Muscle layer of colon (tissue), 2 donors: ENCODE results near the gene ARG1.

Source experiments
- H3K27ac ChIP-seq: one replicate; pipeline ENCODE4 v1.7.0; 2013; ENCODE audit warnings: low read depth, mild to moderate bottlenecking, low read length, moderate library complexity
- H3K27me3 ChIP-seq, 2 donors: one replicate each; pipeline ENCODE4 v1.7.0; 2013; ENCODE audit warnings: low read length in 2 of 2, mild to moderate bottlenecking in 2 of 2; ENCODE audit not compliant: insufficient read depth in 2 of 2, control insufficient read depth in 1 of 2
- H3K36me3 ChIP-seq: one replicate; pipeline ENCODE4 v1.7.0; 2013; ENCODE audit warnings: mild to moderate bottlenecking, low read length; ENCODE audit not compliant: insufficient read depth
- H3K4me1 ChIP-seq: one replicate; pipeline ENCODE4 v1.7.0; 2013; ENCODE audit warnings: mild to moderate bottlenecking, low read length; ENCODE audit not compliant: insufficient read depth
- H3K4me3 ChIP-seq, 2 donors: one replicate each; pipeline ENCODE4 v1.7.0; 2013; ENCODE audit warnings: low read length in 2 of 2, low read depth in 1 of 2, mild to moderate bottlenecking in 1 of 2, moderate library complexity in 1 of 2
- H3K9ac ChIP-seq: one replicate; pipeline ENCODE4 v1.7.0; 2013; ENCODE audit warnings: low read length
- H3K9me3 ChIP-seq: one replicate; pipeline ENCODE4 v1.7.0; 2013; ENCODE audit warnings: mild to moderate bottlenecking, low read length
- donor health status: abdominal sarcoma.
- donor health status: Adenocarcinoma of cecum.

ARG1 gene

GRCh38 chr6:131587909-131588308, 14.9 kb downstream of the ARG1 start:
- H3K9ac ChIP-seq: no peak overlapping the region
- no peaks in the 10 kb centered on the region for H3K4me1 ChIP-seq
- no peak overlapping the region for H3K27ac ChIP-seq
- H3K27me3 ChIP-seq: no peaks in the 10 kb centered on the region
- H3K9me3 ChIP-seq: no peaks in the 10 kb centered on the region
- H3K4me3 ChIP-seq: no peak overlapping the region
- peaks cover 42% of the 10 kb centered on the region for H3K36me3 ChIP-seq

GRCh38 chr6:131588643-131589042, 15.6 kb downstream of the ARG1 start:
- Histone ChIP-seq H3K27me3 (no peaks in the 10 kb centered on the region), H3K9me3 (no peaks in the 10 kb centered on the region), H3K36me3 (peaks cover 45% of the 10 kb centered on the region)

GRCh38 chr6:131592935-131593334, 19.9 kb downstream of the ARG1 start:
- Histone ChIP-seq H3K4me3 (no peak overlapping the region), H3K36me3 (peaks cover 58% of the 10 kb centered on the region), H3K9ac (no peak overlapping the region), H3K27me3 (no peaks in the 10 kb centered on the region), H3K9me3 (no peaks in the 10 kb centered on the region), H3K27ac (no peak overlapping the region), H3K4me1 (no peaks in the 10 kb centered on the region)

More at GRCh38 chr6:131588643-131589042, 15.6 kb downstream of the ARG1 start:
- H3K27ac ChIP-seq: no peak overlapping the region
- H3K9ac ChIP-seq: no peak overlapping the region
- no peak overlapping the region for H3K4me3 ChIP-seq
- no peaks in the 10 kb centered on the region for H3K4me1 ChIP-seq

DNA sequence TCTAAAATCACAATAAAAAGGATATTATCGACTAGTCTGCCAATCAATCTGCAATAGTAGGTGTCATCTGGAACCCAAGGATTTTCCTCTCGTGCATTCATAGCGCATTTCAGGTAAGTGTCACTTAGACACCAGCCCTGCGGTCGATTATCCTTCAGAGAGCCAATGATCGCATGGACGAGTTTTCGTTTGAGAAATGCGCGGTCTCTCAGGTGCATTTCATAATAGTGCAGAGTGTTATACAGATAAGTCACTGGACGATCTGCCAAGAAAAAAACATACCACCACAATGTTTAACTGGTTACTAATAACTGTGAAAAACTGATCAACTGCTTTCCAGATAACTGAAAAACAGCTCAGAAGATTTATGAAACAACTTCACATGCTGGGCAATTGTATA, 21.0 kb downstream of the ARG1 start:
- no peak overlapping the region for H3K4me3 ChIP-seq
- no peak overlapping the region for H3K9ac ChIP-seq
- no peaks in the 10 kb centered on the region for H3K4me1 ChIP-seq
- no peak overlapping the region for H3K27ac ChIP-seq
- no peaks in the 10 kb centered on the region for H3K27me3 ChIP-seq
- peaks cover 64% of the 10 kb centered on the region for H3K36me3 ChIP-seq
- no peaks in the 10 kb centered on the region for H3K9me3 ChIP-seq

GRCh38 chr6:131597446-131597845, 24.4 kb downstream of the ARG1 start:
- H3K36me3 ChIP-seq: peaks cover 72% of the 10 kb centered on the region
- H3K9me3 ChIP-seq: no peaks in the 10 kb centered on the region
- H3K27me3 ChIP-seq: no peaks in the 10 kb centered on the region
- no peaks in the 10 kb centered on the region for H3K4me1 ChIP-seq
- no peak overlapping the region for H3K27ac ChIP-seq
- H3K4me3 ChIP-seq: no peak overlapping the region
- H3K9ac ChIP-seq: no peak overlapping the region

- H3K36me3 ChIP-seq: peaks cover 76% of the 10 kb centered on the region
- H3K4me1 ChIP-seq: no peaks in the 10 kb centered on the region
- H3K9ac ChIP-seq: no peak overlapping the region
- no peaks in the 10 kb centered on the region for H3K27me3 ChIP-seq
- H3K4me3 ChIP-seq: no peak overlapping the region
- H3K27ac ChIP-seq: no peak overlapping the region
- no peaks in the 10 kb centered on the region for H3K9me3 ChIP-seq
These were observed 27.7 kb downstream of the ARG1 start for GRCh38 chr6:131600716-131601115.

GRCh38 chr6:131602781-131603312, 29.8 kb downstream of the ARG1 start:
- H3K9me3 ChIP-seq: no peaks in the 10 kb centered on the region
- no peak overlapping the region for H3K4me3 ChIP-seq
- H3K36me3 ChIP-seq: peaks cover 66% of the 10 kb centered on the region
- H3K9ac ChIP-seq: no peak overlapping the region
- H3K4me1 ChIP-seq: no peaks in the 10 kb centered on the region
- H3K27me3 ChIP-seq: no peaks in the 10 kb centered on the region
- H3K27ac ChIP-seq: no peak overlapping the region

- H3K9ac ChIP-seq: no peak overlapping the region
- peaks cover 48% of the 10 kb centered on the region for H3K36me3 ChIP-seq
- H3K27ac ChIP-seq: no peak overlapping the region
- H3K4me3 ChIP-seq: no peak overlapping the region
- H3K27me3 ChIP-seq: no peaks in the 10 kb centered on the region
- H3K4me1 ChIP-seq: no peaks in the 10 kb centered on the region
- no peaks in the 10 kb centered on the region for H3K9me3 ChIP-seq
These were observed 40.4 kb downstream of the ARG1 start for GRCh38 chr6:131613296-131613925.

DNA sequence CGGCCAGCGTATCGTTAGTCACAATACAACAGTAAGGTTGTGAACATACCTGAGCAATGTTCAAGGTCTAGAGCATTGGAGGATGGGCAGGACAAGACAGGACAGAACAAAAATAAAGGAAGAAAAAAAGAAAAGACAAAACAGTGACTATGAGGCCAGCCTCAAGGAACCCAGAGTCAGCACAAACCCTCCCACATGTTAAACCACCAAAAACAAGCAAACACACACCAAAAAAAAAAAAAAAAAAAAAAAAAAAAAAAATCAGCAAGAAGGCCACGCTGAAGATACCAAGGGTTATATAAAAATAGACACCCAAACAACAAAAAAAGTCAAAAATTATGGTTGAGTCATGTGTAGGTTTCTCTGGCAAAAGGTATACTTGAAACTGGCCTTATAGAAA, 42.2 kb downstream of the ARG1 start:
- no peaks in the 10 kb centered on the region for H3K9me3 ChIP-seq
- H3K9ac ChIP-seq: no peak overlapping the region
- H3K27ac ChIP-seq: no peak overlapping the region
- H3K36me3 ChIP-seq: peaks cover 51% of the 10 kb centered on the region
- no peaks in the 10 kb centered on the region for H3K27me3 ChIP-seq
- no peaks in the 10 kb centered on the region for H3K4me1 ChIP-seq
- no peak overlapping the region for H3K4me3 ChIP-seq

- Histone ChIP-seq H3K36me3 (peaks cover 19% of the 10 kb centered on the region), H3K27ac (peak within 1 kb of the TSS; percentile 70), H3K4me3 (peak within 1 kb of the TSS; percentile 87 to 92), H3K9ac (peak within 1 kb of the TSS; percentile 58), H3K27me3 (no peaks in the 10 kb centered on the region), H3K4me1 (peaks cover 21% of the 10 kb centered on the region), H3K9me3 (no peaks in the 10 kb centered on the region)
These were observed 55.0 kb downstream of the ARG1 start, which contains the start of gene MED23 for GRCh38 chr6:131627724-131628682. TSS of gene MED23 (minus strand) at chr6:131628242. CDS start at chr6:131628049, 193 bp downstream.

DNA sequence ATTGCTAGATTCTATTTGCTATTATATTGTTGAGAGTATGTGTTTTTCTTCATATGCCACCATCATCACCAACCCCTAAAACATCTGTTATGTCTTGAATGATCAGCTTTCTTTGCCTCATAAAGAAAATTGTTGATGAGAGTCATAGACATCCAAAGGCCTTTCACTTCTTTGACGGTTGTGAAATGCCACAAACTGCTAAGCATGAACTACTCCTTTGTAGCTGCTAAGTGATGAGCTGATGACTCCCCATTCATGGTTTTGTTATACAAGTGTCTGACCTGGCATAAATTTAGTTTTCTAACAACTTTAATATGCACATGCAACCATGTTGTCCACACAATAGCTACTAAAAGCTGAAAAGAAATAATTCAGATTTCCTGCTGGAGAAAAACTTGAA, 55.7 kb downstream of the ARG1 start:
- H3K27me3 ChIP-seq: no peaks in the 10 kb centered on the region
- H3K27ac ChIP-seq: peak overlapping the region; percentile 70
- peaks cover 12% of the 10 kb centered on the region for H3K36me3 ChIP-seq
- no peaks in the 10 kb centered on the region for H3K9me3 ChIP-seq
- H3K9ac ChIP-seq: no peak overlapping the region
- H3K4me3 ChIP-seq: peak overlapping the region in 1 of 2 donors; percentile 87
- H3K4me1 ChIP-seq: peaks cover 21% of the 10 kb centered on the region
